B cell (primary cell): Measurements from ENCODE around the gene CACNA2D2. TPM values are rescaled to one million over a fixed set of nuclear protein-coding genes. Genes with fewer than 3 reads are reported as not detected.

Experiments used
- ATAC-seq: fragments of 200-7000 bp; cut with Tn5 transposase; one replicate; pipeline ENCODE4 v1.10.0; 2021; ENCODE audit warnings: low read depth, mild to moderate bottlenecking, moderate number of reproducible peaks, moderate library complexity
- CTCF ChIA-PET: fragments of 350-600 bp; sonication (Branson Sonifier 250); formaldehyde crosslinking; loops from one replicate; lab custom pipeline; 2021; ENCODE audit warnings: antibody characterized with exemption, inconsistent platforms; lab: Charles Lee
- POLR2A ChIA-PET: fragments of 350-600 bp; sonication (Branson Sonifier 250); formaldehyde crosslinking; loops from one replicate; lab custom pipeline; 2021; ENCODE audit warnings: antibody characterized with exemption; lab: Charles Lee
- DNase-seq: peaks from one replicate; pipeline ENCODE4 v3.0.0; 2013
- H2AFZ ChIP-seq: 2 replicates; pipeline ENCODE4 v1.6.1; 2012; ENCODE audit warnings: mild to moderate bottlenecking, low read depth, low read length; ENCODE audit not compliant: insufficient read depth, poor library complexity, severe bottlenecking
- H3K27ac ChIP-seq, 2 donors: 1 replicate in 1 of 2; 2 replicates in 1 of 2; pipeline ENCODE4 v1.5.1; 2012 to 2013; ENCODE audit warnings: low read length in 2 of 2, mild to moderate bottlenecking in 2 of 2, moderate library complexity in 1 of 2
- H3K27me3 ChIP-seq, 4 experiments: fragments of 200-600 bp in 1 of 4; sonication (generic) in 1 of 4; replicated peaks in 1 of 4; 1 replicate in 2 of 4; 2 replicates in 2 of 4; pipeline versions ENCODE4 v1.6.1 to v1.7.0; 2013 to 2016; ENCODE audit warnings: low read length in 3 of 4, mild to moderate bottlenecking in 2 of 4, mixed read lengths in 1 of 4, moderate library complexity in 1 of 4; ENCODE audit not compliant: insufficient read depth in 4 of 4, control insufficient read depth in 3 of 4; ENCODE audit errors: control extremely low read depth in 1 of 4
- H3K36me3 ChIP-seq, 2 experiments: replicated peaks in 1 of 2; 1 replicate in 1 of 2; 2 replicates in 1 of 2; pipeline versions ENCODE4 v1.6.1 to v1.7.1; 2013; ENCODE audit warnings: low read length in 1 of 2; ENCODE audit not compliant: insufficient read depth in 2 of 2, control insufficient read depth in 1 of 2; ENCODE audit errors: control extremely low read depth in 1 of 2, extremely low read depth in 1 of 2
- H3K4me1 ChIP-seq, 2 donors: fragments of 200-600 bp in 1 of 2; sonication (generic) in 1 of 2; 1 replicate in 1 of 2; 2 replicates in 1 of 2; pipeline versions ENCODE4 v1.5.1 to v1.6.1; 2013 to 2017; ENCODE audit warnings: low read length in 2 of 2; ENCODE audit not compliant: control insufficient read depth in 2 of 2, insufficient read depth in 2 of 2
- H3K4me2 ChIP-seq: replicated peaks from 2 replicates; pipeline ENCODE3; 2012; ENCODE audit warnings: mild to moderate bottlenecking, low read depth, low read length; ENCODE audit not compliant: poor library complexity, severe bottlenecking
- H3K4me3 ChIP-seq, 5 experiments: fragments of 200-600 bp in 1 of 5; sonication (generic) in 1 of 5; 1 replicate in 3 of 5; 2 replicates in 2 of 5; pipeline versions ENCODE4 v1.5.1 to v1.7.0; 2011 to 2016; ENCODE audit warnings: low read length in 4 of 5, mild to moderate bottlenecking in 4 of 5, low read depth in 2 of 5, control low read depth in 1 of 5, moderate library complexity in 1 of 5; ENCODE audit not compliant: insufficient read depth in 1 of 5; ENCODE audit errors: control extremely low read depth in 1 of 5, extremely low read depth in 1 of 5
- H3K79me2 ChIP-seq: fragments of 200-600 bp; sonication (generic); one replicate; pipeline ENCODE4 v1.6.0; 2016; ENCODE audit warnings: low read length; ENCODE audit not compliant: control insufficient read depth, insufficient read depth
- H3K9ac ChIP-seq: fragments of 200-600 bp; sonication (generic); 2 replicates; pipeline ENCODE4 v1.6.1; 2017; ENCODE audit warnings: mild to moderate bottlenecking, low read length, moderate library complexity
- H3K9me3 ChIP-seq, 3 donors: one replicate each; pipeline versions ENCODE4 v1.6.1 to v1.7.1; 2013; ENCODE audit warnings: low read length in 2 of 3; ENCODE audit not compliant: control insufficient read depth in 2 of 3, insufficient read depth in 1 of 3; ENCODE audit errors: control extremely low read depth in 1 of 3
- H4K20me1 ChIP-seq: 2 replicates; pipeline ENCODE4 v1.6.0; 2012; ENCODE audit warnings: mild to moderate bottlenecking, low read length; ENCODE audit not compliant: insufficient read depth, control insufficient read depth, poor library complexity, severe bottlenecking
- H3K27ac Mint-ChIP-seq: one replicate; pipeline ENCODE4 v1.8.0; 2021; ENCODE audit warnings: mixed read lengths
- H3K27me3 Mint-ChIP-seq: one replicate; pipeline ENCODE4 v1.8.0; 2021; ENCODE audit warnings: mixed read lengths
- H3K4me1 Mint-ChIP-seq: one replicate; pipeline ENCODE4 v1.8.0; 2021; ENCODE audit warnings: mixed read lengths
- H3K4me3 Mint-ChIP-seq: one replicate; pipeline ENCODE4 v1.8.0; 2021; ENCODE audit warnings: mixed read lengths
- H3K9me3 Mint-ChIP-seq: one replicate; pipeline ENCODE4 v1.8.0; 2022; ENCODE audit warnings: mixed read lengths; ENCODE audit not compliant: insufficient read depth
- CTCF ChIP-seq: fragments of 200-600 bp; IDR thresholded peaks from one replicate; pipeline ENCODE4 v1.8.0; 2022; ENCODE audit warnings: antibody characterized with exemption, mild to moderate bottlenecking
- EZH2 ChIP-seq: IDR thresholded peaks from 2 replicates; pipeline ENCODE4 v1.6.1; 2012; ENCODE audit warnings: borderline replicate concordance, low read depth, mild to moderate bottlenecking, moderate library complexity, low read length; ENCODE audit not compliant: insufficient read depth, poor library complexity, severe bottlenecking
- WGBS: methylation state at CpG from one replicate; pipeline ENCODE4 v1.1.5; 2013; ENCODE audit warnings: missing lambda C conversion rate; ENCODE audit not compliant: insufficient coverage; 5-methylcytosine and 5-hydroxymethylcytosine counted together
- intact Hi-C: fragments of 100-400 bp; cut with micrococcal nuclease; formaldehyde crosslinking; loops from one replicate; pipeline ENCODE4 v1.10.0; 2022
- polyA plus RNA-seq: library from polyadenylated mRNA; depleted of rRNA; stranded (reverse); fragments of >200 nt; gene quantifications from 2 replicates; pipeline ENCODE4 v1.2.3, GENCODE V29; 2012
- total RNA-seq, 2 donors: library from RNA; stranded (reverse); fragments of 120-200 nt in 1 of 2; gene quantifications; 1 replicate in 1 of 2; 2 replicates in 1 of 2; pipeline versions ENCODE4 v1.2.3 to v1.2.4, GENCODE V29; 2013 to 2022

Gene CACNA2D2
- total and polyA plus RNA-seq, 2 donors (not counting 1 experiment from before 2014, with no cell fraction given): 0.69 to 1.2 TPM

GRCh38 chr3:50444213-50444612, 59.2 kb downstream of the CACNA2D2 start:
- POLR2A ChIA-PET: no interaction called here
- H3K4me3 Mint-ChIP-seq: no peak overlapping the region

GRCh38 chr3:50442945-50443579, 60.4 kb downstream of the CACNA2D2 start:
- H3K79me2 ChIP-seq: no peaks in the 10 kb centered on the region
- 95% methylated on average over 15 of the region's 21 CpGs for WGBS
- Mint-ChIP-seq H3K9me3 (no peaks in the 10 kb centered on the region), H3K4me1 (no peaks in the 10 kb centered on the region), H3K27me3 (no peaks in the 10 kb centered on the region), H3K4me3 (no peak overlapping the region), H3K27ac (no peak overlapping the region)
- TF ChIP-seq EZH2: no peak
- no peak for TF ChIP-seq CTCF
- no peaks in the 10 kb centered on the region for H3K36me3 ChIP-seq
- ChIA-PET POLR2A (no interaction called here), CTCF (no interaction called here)
- H3K4me2 ChIP-seq: no peak overlapping the region
- DNase-seq (no peak), ATAC-seq (no peak)
- H3K4me3 ChIP-seq: no peak overlapping the region
- H3K9me3 ChIP-seq: no peaks in the 10 kb centered on the region
- no peaks in the 10 kb centered on the region for H3K27me3 ChIP-seq
- H2AFZ ChIP-seq: no peak overlapping the region
- no peak overlapping the region for H3K9ac ChIP-seq
- H3K27ac ChIP-seq: no peak overlapping the region
- H3K4me1 ChIP-seq: no peaks in the 10 kb centered on the region
- intact Hi-C loops: no loop called here
- H4K20me1 ChIP-seq: no peaks in the 10 kb centered on the region

More at GRCh38 chr3:50444213-50444612, 59.2 kb downstream of the CACNA2D2 start:
- CTCF ChIA-PET: no interaction called here
- no peak overlapping the region for H3K9ac ChIP-seq
- Mint-ChIP-seq H3K27me3 (no peaks in the 10 kb centered on the region), H3K27ac (no peak overlapping the region), H3K9me3 (no peaks in the 10 kb centered on the region), H3K4me1 (no peaks in the 10 kb centered on the region)
- ATAC-seq: no peak
- no peak for DNase-seq
- TF ChIP-seq EZH2: no peak
- no peak for TF ChIP-seq CTCF
- no peak overlapping the region for H3K4me3 ChIP-seq
- no peak overlapping the region for H2AFZ ChIP-seq
- 89% methylated on average over 4 of the region's 5 CpGs for WGBS
- no peak overlapping the region for H3K27ac ChIP-seq
- no peaks in the 10 kb centered on the region for H3K36me3 ChIP-seq
- H3K27me3 ChIP-seq: no peaks in the 10 kb centered on the region
- no peaks in the 10 kb centered on the region for H3K9me3 ChIP-seq
- no peaks in the 10 kb centered on the region for H3K4me1 ChIP-seq
- no peak overlapping the region for H3K4me2 ChIP-seq
- intact Hi-C loops: no loop called here
- H4K20me1 ChIP-seq: no peaks in the 10 kb centered on the region
- H3K79me2 ChIP-seq: no peaks in the 10 kb centered on the region
